ENCODE measurements around the gene NEXMIF. TPM values are rescaled to one million over a fixed set of nuclear protein-coding genes. Genes with fewer than 3 reads are reported as not detected.

NEXMIF gene
- polyA plus RNA-seq, 1 donor from 2014 or later: 12.8 TPM

DNA sequence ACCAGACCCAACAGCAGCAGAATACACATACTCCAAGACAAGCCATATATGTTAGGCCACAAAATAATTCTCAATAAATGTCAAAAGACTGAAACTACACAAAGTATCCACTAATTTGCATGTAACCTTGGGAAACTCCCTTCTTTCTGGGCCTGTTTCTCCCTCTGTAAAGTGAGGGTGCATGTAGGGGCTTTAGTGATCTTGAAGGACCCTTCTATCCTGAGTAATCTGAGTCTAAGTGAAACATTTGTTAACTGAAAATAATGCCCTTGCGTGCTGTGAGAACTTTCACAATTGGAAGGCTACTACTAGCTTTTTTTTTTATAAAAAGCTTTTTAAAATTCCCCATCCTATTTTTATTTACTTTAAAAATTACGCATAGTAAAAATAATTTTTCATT lies 125.2 kb downstream of the NEXMIF start:
- Histone ChIP-seq H3K79me2 (replicated peaks; ENCODE audit: insufficient read depth, low read length) (no peaks in the 10 kb centered on the region), H3K9ac (ENCODE audit: low read length) (no peak overlapping the region), H3K36me3 (ENCODE audit: insufficient read depth, low read length) (no peaks in the 10 kb centered on the region), H3K9me3 (ENCODE audit: low read length) (no peaks in the 10 kb centered on the region), H3K4me3 (ENCODE audit: low read length) (no peak overlapping the region), H4K20me1 (ENCODE audit: insufficient read depth) (no peaks in the 10 kb centered on the region), H3K9me2 (ENCODE audit: insufficient read depth, low read length) (no peaks in the 10 kb centered on the region), H3K27me3 (ENCODE audit: insufficient read depth, low read depth, low read length) (no peaks in the 10 kb centered on the region), H3K4me2 (ENCODE audit: low read length) (no peak overlapping the region), H3K27ac (ENCODE audit: low read length) (no peak overlapping the region), H3F3A (ENCODE audit: insufficient read depth, low read length, poor library complexity, severe bottlenecking) (no peaks in the 10 kb centered on the region), H2AFZ (ENCODE audit: low read depth, low read length) (no peak overlapping the region)
- TF ChIP-seq EP300 (conservative IDR thresholded peaks at IDR 0.05; ENCODE audit: poor library complexity, severe bottlenecking) (no peak), RAD21 (conservative IDR thresholded peaks at IDR 0.05) (no peak), TAF1 (IDR thresholded peaks at IDR 0.05; ENCODE audit: low read depth) (no peak), EZH2 (IDR thresholded peaks at IDR 0.05; ENCODE audit: borderline replicate concordance, insufficient read depth, low read length, poor library complexity, severe bottlenecking) (no peak), SMC3 (conservative IDR thresholded peaks at IDR 0.05; ENCODE audit: poor library complexity) (no peak), MXI1 (conservative IDR thresholded peaks at IDR 0.05; ENCODE audit: poor library complexity, severe bottlenecking) (no peak), POLR2AphosphoS5 (IDR thresholded peaks at IDR 0.05) (no peak)
- TF ChIP-seq, protein P1, sequence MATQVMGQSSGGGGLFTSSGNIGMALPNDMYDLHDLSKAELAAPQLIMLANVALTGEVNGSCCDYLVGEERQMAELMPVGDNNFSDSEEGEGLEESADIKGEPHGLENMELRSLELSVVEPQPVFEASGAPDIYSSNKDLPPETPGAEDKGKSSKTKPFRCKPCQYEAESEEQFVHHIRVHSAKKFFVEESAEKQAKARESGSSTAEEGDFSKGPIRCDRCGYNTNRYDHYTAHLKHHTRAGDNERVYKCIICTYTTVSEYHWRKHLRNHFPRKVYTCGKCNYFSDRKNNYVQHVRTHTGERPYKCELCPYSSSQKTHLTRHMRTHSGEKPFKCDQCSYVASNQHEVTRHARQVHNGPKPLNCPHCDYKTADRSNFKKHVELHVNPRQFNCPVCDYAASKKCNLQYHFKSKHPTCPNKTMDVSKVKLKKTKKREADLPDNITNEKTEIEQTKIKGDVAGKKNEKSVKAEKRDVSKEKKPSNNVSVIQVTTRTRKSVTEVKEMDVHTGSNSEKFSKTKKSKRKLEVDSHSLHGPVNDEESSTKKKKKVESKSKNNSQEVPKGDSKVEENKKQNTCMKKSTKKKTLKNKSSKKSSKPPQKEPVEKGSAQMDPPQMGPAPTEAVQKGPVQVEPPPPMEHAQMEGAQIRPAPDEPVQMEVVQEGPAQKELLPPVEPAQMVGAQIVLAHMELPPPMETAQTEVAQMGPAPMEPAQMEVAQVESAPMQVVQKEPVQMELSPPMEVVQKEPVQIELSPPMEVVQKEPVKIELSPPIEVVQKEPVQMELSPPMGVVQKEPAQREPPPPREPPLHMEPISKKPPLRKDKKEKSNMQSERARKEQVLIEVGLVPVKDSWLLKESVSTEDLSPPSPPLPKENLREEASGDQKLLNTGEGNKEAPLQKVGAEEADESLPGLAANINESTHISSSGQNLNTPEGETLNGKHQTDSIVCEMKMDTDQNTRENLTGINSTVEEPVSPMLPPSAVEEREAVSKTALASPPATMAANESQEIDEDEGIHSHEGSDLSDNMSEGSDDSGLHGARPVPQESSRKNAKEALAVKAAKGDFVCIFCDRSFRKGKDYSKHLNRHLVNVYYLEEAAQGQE (IDR thresholded peaks at IDR 0.05; ENCODE audit: borderline replicate concordance): no peak
- TF ChIP-seq, protein P2, sequence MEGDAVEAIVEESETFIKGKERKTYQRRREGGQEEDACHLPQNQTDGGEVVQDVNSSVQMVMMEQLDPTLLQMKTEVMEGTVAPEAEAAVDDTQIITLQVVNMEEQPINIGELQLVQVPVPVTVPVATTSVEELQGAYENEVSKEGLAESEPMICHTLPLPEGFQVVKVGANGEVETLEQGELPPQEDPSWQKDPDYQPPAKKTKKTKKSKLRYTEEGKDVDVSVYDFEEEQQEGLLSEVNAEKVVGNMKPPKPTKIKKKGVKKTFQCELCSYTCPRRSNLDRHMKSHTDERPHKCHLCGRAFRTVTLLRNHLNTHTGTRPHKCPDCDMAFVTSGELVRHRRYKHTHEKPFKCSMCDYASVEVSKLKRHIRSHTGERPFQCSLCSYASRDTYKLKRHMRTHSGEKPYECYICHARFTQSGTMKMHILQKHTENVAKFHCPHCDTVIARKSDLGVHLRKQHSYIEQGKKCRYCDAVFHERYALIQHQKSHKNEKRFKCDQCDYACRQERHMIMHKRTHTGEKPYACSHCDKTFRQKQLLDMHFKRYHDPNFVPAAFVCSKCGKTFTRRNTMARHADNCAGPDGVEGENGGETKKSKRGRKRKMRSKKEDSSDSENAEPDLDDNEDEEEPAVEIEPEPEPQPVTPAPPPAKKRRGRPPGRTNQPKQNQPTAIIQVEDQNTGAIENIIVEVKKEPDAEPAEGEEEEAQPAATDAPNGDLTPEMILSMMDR (IDR thresholded peaks at IDR 0.05; ENCODE audit: poor library complexity, severe bottlenecking): no peak

DNA sequence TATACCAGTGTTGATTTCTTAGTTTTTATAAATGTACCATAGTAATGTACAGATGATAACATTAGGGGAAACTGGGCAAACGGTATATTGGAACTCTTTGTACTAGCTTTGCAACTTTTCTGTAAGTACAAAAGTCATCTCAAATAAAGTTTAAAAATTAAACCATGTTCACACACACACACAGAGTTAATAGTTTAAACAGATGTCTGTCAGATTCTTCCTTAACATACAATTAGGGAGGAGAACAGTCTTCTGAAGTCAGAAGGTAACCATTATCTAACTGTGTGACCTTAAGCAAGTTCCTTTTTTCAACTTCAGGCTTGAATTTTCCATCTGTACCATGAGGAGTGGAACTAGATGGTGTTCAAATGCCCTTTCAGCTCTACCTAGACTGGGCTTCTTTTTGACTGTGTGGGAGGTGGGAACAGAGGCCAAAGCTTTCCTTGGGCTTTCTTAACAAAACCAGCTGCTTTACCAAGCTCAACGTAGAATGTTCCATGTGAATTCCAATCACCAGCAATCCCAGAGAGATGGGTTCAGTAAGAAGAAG lies 127.8 kb downstream of the NEXMIF start:
- no peaks in the 10 kb centered on the region for H3K9me3 ChIP-seq (ENCODE audit: low read length)
- H3K27ac ChIP-seq (ENCODE audit: low read length): no peak overlapping the region
- H3K36me3 ChIP-seq (ENCODE audit: insufficient read depth, low read length): no peaks in the 10 kb centered on the region
- no peaks in the 10 kb centered on the region for H3F3A ChIP-seq (ENCODE audit: insufficient read depth, low read length, poor library complexity, severe bottlenecking)
- H3K9ac ChIP-seq (ENCODE audit: low read length): no peak overlapping the region
- H3K9me2 ChIP-seq (ENCODE audit: insufficient read depth, low read length): no peaks in the 10 kb centered on the region
- TF ChIP-seq MXI1 (conservative IDR thresholded peaks at IDR 0.05; ENCODE audit: poor library complexity, severe bottlenecking) (no peak), POLR2AphosphoS5 (IDR thresholded peaks at IDR 0.05) (no peak), EP300 (conservative IDR thresholded peaks at IDR 0.05; ENCODE audit: poor library complexity, severe bottlenecking) (no peak), RAD21 (conservative IDR thresholded peaks at IDR 0.05) (no peak), EZH2 (IDR thresholded peaks at IDR 0.05; ENCODE audit: borderline replicate concordance, insufficient read depth, low read length, poor library complexity, severe bottlenecking) (no peak), TAF1 (IDR thresholded peaks at IDR 0.05; ENCODE audit: low read depth) (no peak), SMC3 (conservative IDR thresholded peaks at IDR 0.05; ENCODE audit: poor library complexity) (no peak)
- TF ChIP-seq, protein P2 (IDR thresholded peaks at IDR 0.05; ENCODE audit: poor library complexity, severe bottlenecking): no peak
- H3K79me2 ChIP-seq (replicated peaks; ENCODE audit: insufficient read depth, low read length): no peaks in the 10 kb centered on the region
- no peak overlapping the region for H2AFZ ChIP-seq (ENCODE audit: low read depth, low read length)
- H3K27me3 ChIP-seq (ENCODE audit: insufficient read depth, low read depth, low read length): no peaks in the 10 kb centered on the region
- no peak overlapping the region for H3K4me3 ChIP-seq (ENCODE audit: low read length)
- H4K20me1 ChIP-seq (ENCODE audit: insufficient read depth): no peaks in the 10 kb centered on the region
- no peak overlapping the region for H3K4me2 ChIP-seq (ENCODE audit: low read length)

All from neural cell (in vitro differentiated cells).